Endothelial cell of umbilical vein (primary cell): Measurements from ENCODE around the gene SMTNL2.

Experiments used
- CTCF ChIP-seq, 2 donors: IDR thresholded peaks; 1 replicate in 1 of 2; 2 replicates in 1 of 2; pipeline ENCODE4 v1.5.1; 2011; ENCODE audit warnings: low read length in 2 of 2, mild to moderate bottlenecking in 2 of 2, moderate library complexity in 2 of 2, control low read depth in 1 of 2, inconsistent platforms in 1 of 2, low read depth in 1 of 2; ENCODE audit not compliant: insufficient read depth in 1 of 2; ENCODE audit errors: extremely low read depth in 1 of 2
- EZH2 ChIP-seq: IDR thresholded peaks from 2 replicates; pipeline ENCODE4 v1.6.1; 2012; ENCODE audit warnings: borderline replicate concordance, low read depth, mild to moderate bottlenecking, moderate library complexity, low read length, inconsistent platforms; ENCODE audit not compliant: severe bottlenecking
- FOS ChIP-seq: IDR thresholded peaks from 2 replicates; pipeline ENCODE4 v1.6.1; 2011; ENCODE audit warnings: mild to moderate bottlenecking, low read length, moderate library complexity, borderline replicate concordance; ENCODE audit not compliant: insufficient read depth
- GATA2 ChIP-seq: IDR thresholded peaks from 2 replicates; pipeline ENCODE4 v1.7.0; 2011; ENCODE audit warnings: low read depth, mild to moderate bottlenecking, moderate library complexity, mixed read lengths, low read length; ENCODE audit not compliant: insufficient read length, insufficient read depth
- JUN ChIP-seq: IDR thresholded peaks from 2 replicates; pipeline ENCODE4 v1.6.1; 2011; ENCODE audit warnings: borderline replicate concordance, low read depth; ENCODE audit not compliant: insufficient read length, insufficient read depth
- MAX ChIP-seq: IDR thresholded peaks from 2 replicates; pipeline ENCODE4 v1.6.1; 2011; ENCODE audit not compliant: insufficient read depth, insufficient read length
- MYC ChIP-seq: IDR thresholded peaks from one replicate; pipeline ENCODE4 v1.6.1; 2011; ENCODE audit warnings: mild to moderate bottlenecking, low read depth, low read length
- POLR2A ChIP-seq: IDR thresholded peaks from 2 replicates; pipeline ENCODE4 v1.6.1; 2012; ENCODE audit warnings: low read depth, mild to moderate bottlenecking, control low read depth, low read length
- POLR2AphosphoS5 ChIP-seq: IDR thresholded peaks from 2 replicates; pipeline ENCODE4 v1.6.1; 2012; ENCODE audit warnings: low read depth, mild to moderate bottlenecking, control low read depth, low read length, moderate library complexity; ENCODE audit not compliant: insufficient read depth

- TF ChIP-seq EZH2 (no peak), CTCF (IDR thresholded peaks at IDR 0.05; ENCODE audit: extremely low read depth in 1 of 2, insufficient read depth in 1 of 2, low read depth in 1 of 2, low read length in 2 of 2) (no peak), POLR2A (no peak), MAX (no peak), JUN (no peak), POLR2AphosphoS5 (no peak), FOS (no peak), MYC (no peak), GATA2 (no peak)
Observed at GRCh38 chr17:4631431-4631830, 47.1 kb downstream of the SMTNL2 start.
